SH-SY5Y (cell line): ENCODE measurements around the gene KIAA1549.

Experiments used
- GATA2 ChIP-seq: IDR thresholded peaks from 2 replicates; pipeline ENCODE4 v1.6.1; 2011; ENCODE audit warnings: mild to moderate bottlenecking, low read depth, low read length
- GATA3 ChIP-seq: IDR thresholded peaks from 2 replicates; pipeline ENCODE4 v1.6.1; 2011; ENCODE audit warnings: low read depth, mild to moderate bottlenecking, low read length, moderate library complexity

Gene KIAA1549

DNA sequence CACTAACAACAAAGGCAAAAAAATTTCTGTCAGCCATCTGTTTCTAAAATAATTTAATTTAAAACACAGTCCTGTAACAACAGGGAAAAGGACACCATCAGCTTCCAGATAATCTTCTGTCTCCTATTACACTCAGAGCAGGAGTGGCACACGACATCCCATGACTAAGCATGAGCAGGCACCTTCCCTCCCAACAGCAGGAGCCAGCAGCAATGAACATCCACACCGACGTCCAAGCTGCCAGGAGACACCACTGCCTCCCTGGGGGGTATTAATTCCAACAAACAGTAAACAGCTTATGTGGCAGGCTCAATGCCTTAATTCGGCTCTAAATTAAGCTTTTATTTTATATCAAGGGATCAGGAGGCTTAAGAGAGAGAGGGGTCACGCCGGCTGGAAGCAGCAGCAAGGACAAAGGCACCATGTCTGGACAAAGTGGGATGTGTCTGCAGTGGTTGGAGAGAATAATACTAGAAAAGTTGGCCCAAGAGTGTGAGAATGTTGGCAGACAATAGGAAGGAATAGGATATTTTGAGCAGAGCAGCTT lies 45.7 kb downstream of the KIAA1549 start:
- TF ChIP-seq GATA3 (no peak), GATA2 (peak; percentile 70)

DNA sequence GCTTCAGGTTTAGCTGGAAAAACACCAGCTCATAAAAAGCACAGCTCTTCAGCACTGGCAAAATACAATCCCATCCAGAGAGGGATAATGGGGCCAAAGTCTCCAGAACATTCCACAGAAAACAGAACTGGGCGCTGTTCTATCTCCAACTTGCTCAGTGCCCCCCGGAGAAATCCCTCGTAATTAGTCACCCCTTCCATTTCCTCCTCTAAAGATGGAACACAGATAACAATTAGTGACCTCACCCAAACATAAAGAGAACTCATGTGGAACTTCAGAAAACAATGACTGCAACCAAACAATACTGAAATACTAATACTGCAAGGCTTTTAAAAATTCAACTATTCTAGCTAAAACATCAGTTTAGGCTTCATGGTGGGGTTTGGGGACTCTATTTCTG lies 46.3 kb downstream of the KIAA1549 start:
- TF ChIP-seq GATA3 (peak; percentile 92), GATA2 (peak; percentile 91)

DNA sequence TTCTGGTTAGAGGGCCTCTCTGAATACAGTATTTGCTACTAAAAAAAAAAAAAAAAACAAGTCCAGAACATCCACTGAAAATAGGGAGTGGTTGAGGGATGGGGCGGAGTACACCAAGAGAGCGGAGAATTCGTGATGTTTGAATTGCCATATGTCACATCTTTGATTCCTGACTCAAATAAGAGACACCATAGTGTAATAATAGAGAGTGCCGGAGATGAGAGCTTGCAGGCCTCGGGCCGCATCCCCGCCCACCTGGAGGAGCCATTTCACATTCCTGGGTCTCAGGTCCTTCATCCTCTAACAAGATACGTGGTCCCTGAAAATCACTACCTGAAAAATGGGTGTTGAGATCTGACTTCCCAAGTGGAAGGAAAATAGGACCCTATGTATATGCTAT lies 46.8 kb downstream of the KIAA1549 start:
- TF ChIP-seq GATA2 = no peak
- no peak for TF ChIP-seq GATA3

GRCh38 chr7:138932870-138933269 lies 48.3 kb downstream of the KIAA1549 start:
- TF ChIP-seq GATA3 (no peak), GATA2 (no peak)

- TF ChIP-seq GATA2 = no peak
- no peak for TF ChIP-seq GATA3
Observed at GRCh38 chr7:138932427-138932826, 48.8 kb downstream of the KIAA1549 start.

DNA sequence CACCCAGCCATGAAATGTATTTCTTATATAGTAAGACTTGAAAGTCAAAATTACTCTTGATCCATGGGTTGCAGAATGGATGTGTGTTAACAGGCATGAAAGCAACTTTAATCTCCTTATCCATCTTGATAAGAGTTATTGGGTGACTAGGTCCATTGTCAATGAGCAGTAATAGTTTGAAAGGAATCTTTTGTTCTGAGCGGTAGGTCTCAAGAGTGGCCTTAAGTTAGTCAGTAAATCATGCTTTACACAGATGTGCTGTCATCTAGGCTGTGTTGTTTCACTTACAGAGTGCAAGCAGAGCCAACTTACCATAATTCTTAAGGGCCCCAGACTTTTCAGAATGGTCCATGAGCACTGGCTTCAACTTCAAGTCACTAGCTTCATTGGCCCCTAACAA lies 51.2 kb downstream of the KIAA1549 start:
- no peak for TF ChIP-seq GATA2
- TF ChIP-seq GATA3 = no peak

DNA sequence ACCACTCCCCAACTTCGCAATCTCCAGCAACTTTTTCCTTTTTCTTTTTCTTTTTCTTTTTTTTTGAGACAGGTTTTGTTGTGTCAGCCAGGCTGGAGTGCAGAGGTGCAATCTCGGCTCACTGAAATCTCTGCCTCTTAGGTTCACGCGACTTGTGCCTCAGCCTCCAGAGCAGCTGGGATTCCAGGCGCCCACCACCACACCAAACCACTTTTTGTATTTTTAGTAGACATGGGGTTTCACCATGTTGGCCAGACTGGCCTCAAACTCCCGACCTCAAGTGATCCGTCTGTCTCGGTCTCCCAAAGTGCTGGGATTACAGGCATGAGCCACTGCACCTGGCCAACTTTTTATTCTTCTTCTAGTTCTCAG lies 55.0 kb downstream of the KIAA1549 start:
- TF ChIP-seq GATA2 (no peak), GATA3 (no peak)

GRCh38 chr7:138924501-138925225 lies 56.5 kb downstream of the KIAA1549 start:
- no peak for TF ChIP-seq GATA3
- no peak for TF ChIP-seq GATA2

DNA sequence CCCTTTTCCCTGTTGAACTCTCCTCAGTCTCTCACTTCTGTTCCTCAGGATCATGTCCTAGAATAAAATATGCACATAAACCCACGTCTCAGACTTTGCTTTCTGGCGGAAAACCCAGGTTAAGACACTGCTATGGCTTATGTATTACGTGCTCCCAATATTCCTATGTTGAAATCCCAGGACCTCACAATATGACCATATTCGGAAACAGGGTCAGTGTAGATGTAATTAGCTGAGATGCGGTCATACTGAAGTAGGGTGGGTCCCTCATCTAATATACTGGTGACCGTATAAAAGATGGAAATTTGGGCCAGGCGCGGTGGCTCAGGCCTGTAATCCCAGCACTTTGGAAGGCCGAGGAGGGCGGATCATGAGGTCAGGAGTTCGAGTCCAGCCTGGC lies 59.9 kb downstream of the KIAA1549 start:
- no peak for TF ChIP-seq GATA2
- TF ChIP-seq GATA3 = no peak

DNA sequence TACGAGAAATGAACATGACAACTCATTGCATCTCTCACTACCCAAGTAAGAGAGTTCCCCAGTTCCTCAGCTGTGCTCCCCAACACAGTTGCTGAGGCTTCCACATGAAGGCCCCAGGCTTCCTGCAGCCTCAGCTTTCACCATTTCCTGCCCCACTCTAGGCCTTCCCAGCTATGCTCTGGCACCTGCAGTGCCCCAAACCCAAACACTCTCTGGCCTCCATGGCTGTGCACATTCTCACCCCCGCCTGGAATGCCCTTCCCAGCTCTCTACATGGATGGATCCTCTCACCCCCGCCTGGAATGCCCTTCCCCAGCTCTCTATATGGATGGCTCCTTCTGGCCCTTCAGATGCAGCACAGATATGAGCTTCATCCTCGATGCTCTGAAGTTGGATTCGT lies 61.3 kb downstream of the KIAA1549 start:
- TF ChIP-seq GATA2 = no peak
- no peak for TF ChIP-seq GATA3

- TF ChIP-seq GATA3 (no peak), GATA2 (no peak)
Observed at GRCh38 chr7:138919216-138919615, 62.0 kb downstream of the KIAA1549 start.

- TF ChIP-seq GATA3 = no peak
- no peak for TF ChIP-seq GATA2
Observed at GRCh38 chr7:138918756-138919155, 62.4 kb downstream of the KIAA1549 start.

DNA sequence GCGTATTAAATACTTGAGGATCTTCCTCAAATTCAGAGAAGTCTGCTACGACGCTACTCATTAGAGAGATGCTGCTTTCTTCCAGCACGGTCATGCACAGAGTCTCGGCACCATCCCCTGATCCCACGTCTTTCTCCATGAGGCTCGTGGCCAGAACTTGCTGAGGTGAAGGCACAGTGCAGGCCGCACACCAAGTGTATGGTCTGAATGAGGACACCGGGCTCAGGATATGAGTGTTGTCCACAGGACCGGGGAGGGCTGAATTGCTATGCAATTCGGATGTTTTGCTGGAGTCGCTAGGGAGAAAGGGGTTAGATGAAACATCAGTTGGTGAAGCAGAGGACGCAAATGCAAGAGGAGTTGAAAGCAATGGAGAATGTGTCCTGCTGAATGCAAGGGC lies 63.0 kb downstream of the KIAA1549 start:
- TF ChIP-seq GATA2 (no peak), GATA3 (no peak)

- TF ChIP-seq GATA2 (no peak), GATA3 (no peak)
Observed at GRCh38 chr7:138917771-138918170, 63.4 kb downstream of the KIAA1549 start.

- TF ChIP-seq GATA2 (no peak), GATA3 (no peak)
Observed at GRCh38 chr7:138916731-138917130, 64.5 kb downstream of the KIAA1549 start.
